Upper lobe of left lung (tissue), 6 donors: ENCODE data around the gene GLT8D2. TPM values are rescaled to one million over a fixed set of nuclear protein-coding genes. Genes with fewer than 3 reads are reported as not detected.

Experiments
- ATAC-seq, 2 donors: fragments of 200-7000 bp; cut with Tn5 transposase; one replicate each; pipeline ENCODE4 v1.9.1; 2022; ENCODE audit warnings: mild to moderate bottlenecking in 2 of 2, moderate library complexity in 2 of 2; ENCODE audit not compliant: low FRiP score in 2 of 2
- DNase-seq, 2 donors: peaks; one replicate each; pipeline ENCODE4 v3.0.0-alpha.2; 2019 to 2020
- H3K27ac ChIP-seq, 4 donors: fragments of 200-600 bp; sonication (generic); one replicate each; pipeline ENCODE4 v1.5.1; 2016 to 2019
- H3K27me3 ChIP-seq, 4 donors: fragments of 200-600 bp; sonication (generic); one replicate each; pipeline ENCODE4 v1.5.1; 2017 to 2019
- H3K36me3 ChIP-seq, 4 donors: fragments of 200-600 bp; sonication (generic); one replicate each; pipeline ENCODE4 v1.5.1; 2016 to 2019
- H3K4me1 ChIP-seq, 4 donors: fragments of 200-600 bp; sonication (generic); one replicate each; pipeline ENCODE4 v1.5.1; 2018 to 2019
- H3K4me3 ChIP-seq, 4 donors: fragments of 200-600 bp; sonication (generic); one replicate each; pipeline ENCODE4 v1.5.1; 2017 to 2019; ENCODE audit warnings: mild to moderate bottlenecking in 2 of 4, moderate library complexity in 1 of 4
- H3K9me3 ChIP-seq, 4 donors: fragments of 200-600 bp; sonication (generic); one replicate each; pipeline ENCODE4 v1.5.1; 2018 to 2019
- CTCF ChIP-seq, 6 experiments: fragments of 450-650 bp in 4 of 6; fragments of 200-600 bp in 2 of 6; sonication (generic) in 2 of 6; IDR thresholded peaks; one replicate each; pipeline ENCODE4 v1.5.1; 2016 to 2019; ENCODE audit warnings: antibody characterized with exemption in 6 of 6
- EP300 ChIP-seq, 4 donors: sonication (generic); formaldehyde crosslinking; IDR thresholded peaks; one replicate each; pipeline ENCODE4 v1.5.1; 2017; ENCODE audit warnings: antibody characterized with exemption in 4 of 4, control low read depth in 2 of 4
- POLR2A ChIP-seq, 4 donors: fragments of 450-650 bp; IDR thresholded peaks; one replicate each; pipeline ENCODE4 v1.5.1; 2016 to 2017; ENCODE audit warnings: antibody characterized with exemption in 4 of 4, mild to moderate bottlenecking in 2 of 4
- POLR2AphosphoS5 ChIP-seq, 2 donors: sonication (generic); formaldehyde crosslinking; IDR thresholded peaks; one replicate each; pipeline ENCODE4 v1.5.1; 2017; ENCODE audit warnings: antibody characterized with exemption in 2 of 2
- WGBS, 2 donors: methylation state at CpG; one replicate each; pipeline ENCODE4 v1.1.5; 2017 to 2018; 5-methylcytosine and 5-hydroxymethylcytosine counted together
- total RNA-seq, 6 donors: library from RNA; depleted of rRNA in 4 of 6; stranded (reverse); fragments of >200 nt in 4 of 6; gene quantifications; one replicate each; pipeline versions ENCODE4 v1.1.0 to v1.2.1, GENCODE V29; 2016 to 2021
- donor health status: DM: no; HTN: no; CAD: no; lungs with moderate emphysema.
- donor health status: DM: no; HTN: yes; CAD: no; lungs with severe emphysema.

Gene GLT8D2
- total RNA-seq, 6 donors from 2014 or later: 2.4 to 9.5 (median 5.3) TPM; not detected in 1

DNA sequence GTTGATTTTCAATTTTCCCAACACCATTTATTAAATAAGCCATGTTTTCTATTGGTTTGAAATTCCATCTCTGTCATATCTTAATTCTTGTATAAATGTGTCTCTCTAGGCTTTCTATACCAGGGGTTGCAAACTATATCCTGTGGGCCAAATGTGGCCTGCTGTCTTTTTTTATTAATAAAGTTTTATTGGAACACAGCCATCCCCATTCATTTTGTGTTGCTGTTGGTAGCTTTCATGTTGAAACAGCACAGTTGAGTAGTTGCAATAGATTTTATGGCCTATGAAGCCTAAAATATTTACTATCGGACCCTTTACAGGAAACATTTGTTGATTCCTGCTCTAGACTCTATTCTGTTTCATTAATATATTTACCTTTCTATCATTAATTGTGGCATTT, 23.7 kb upstream of the GLT8D2 start:
- Histone ChIP-seq H3K4me1 (peaks cover 0 to 1% (median 0%) of the 10 kb centered on the region in 4 donors), H3K9me3 (no peaks in the 10 kb centered on the region), H3K36me3 (peaks cover 0 to 54% (median 6%) of the 10 kb centered on the region in 4 donors), H3K27me3 (no peaks in the 10 kb centered on the region), H3K4me3 (no peak overlapping the region), H3K27ac (no peak overlapping the region)
- no peak for DNase-seq
- ATAC-seq: no peak
- WGBS, 2 donors: 88% methylated on average over 1 of the region's 1 CpG
- TF ChIP-seq CTCF (IDR thresholded peaks at IDR 0.05) (no peak), POLR2AphosphoS5 (IDR thresholded peaks at IDR 0.05) (no peak), POLR2A (IDR thresholded peaks at IDR 0.05) (no peak), EP300 (IDR thresholded peaks at IDR 0.05) (no peak)

- Histone ChIP-seq H3K4me1 (no peaks in the 10 kb centered on the region), H3K9me3 (no peaks in the 10 kb centered on the region), H3K27ac (no peak overlapping the region), H3K4me3 (no peak overlapping the region), H3K27me3 (no peaks in the 10 kb centered on the region), H3K36me3 (peaks cover 0 to 60% (median 8%) of the 10 kb centered on the region in 4 donors)
- TF ChIP-seq POLR2AphosphoS5 (IDR thresholded peaks at IDR 0.05): no peak
- no peak for TF ChIP-seq POLR2A (IDR thresholded peaks at IDR 0.05)
- no peak for TF ChIP-seq CTCF (IDR thresholded peaks at IDR 0.05)
- TF ChIP-seq EP300 (IDR thresholded peaks at IDR 0.05): no peak
- no peak for ATAC-seq
- DNase-seq: no peak
- WGBS, 2 donors: 97 to 100% methylated on average over 2 of the region's 2 CpGs
Measured at GRCh38 chr12:104072099-104072498, 22.1 kb upstream of the GLT8D2 start.

- H3K9me3 ChIP-seq: no peaks in the 10 kb centered on the region
- peak overlapping the region; percentile 81 to 87 (median 86) for H3K27ac ChIP-seq
- no peak for TF ChIP-seq CTCF (IDR thresholded peaks at IDR 0.05)
- peak in 1 of 4 donors; percentile 29 for TF ChIP-seq POLR2A (IDR thresholded peaks at IDR 0.05)
- peak overlapping the region; percentile 57 to 97 (median 89) for H3K4me3 ChIP-seq
- H3K27me3 ChIP-seq: no peaks in the 10 kb centered on the region
- 0 to 4% methylated on average over 17 to 21 of the region's 41 CpGs for WGBS, 2 donors
- DNase-seq (peak; percentile 32 to 43), ATAC-seq (peak in 1 of 2 donors; percentile 41)
- H3K36me3 ChIP-seq: peaks cover 0 to 28% (median 6%) of the 10 kb centered on the region in 4 donors
- peaks cover 13 to 19% (median 16%) of the 10 kb centered on the region in 4 donors for H3K4me1 ChIP-seq
Measured at GRCh38 chr12:104064842-104065427, 14.9 kb upstream of the GLT8D2 start.

- H3K36me3 ChIP-seq: peaks cover 0 to 21% (median 4%) of the 10 kb centered on the region in 4 donors
- H3K4me3 ChIP-seq: peak within 1 kb of the TSS; percentile 57 to 97 (median 89)
- 0% methylated on average over 48 of the region's 74 CpGs; no CpG with 5 or more reads in 1 of the 2 donors for WGBS, 2 donors
- peaks cover 13 to 19% (median 16%) of the 10 kb centered on the region in 4 donors for H3K4me1 ChIP-seq
- DNase-seq: peak; percentile 92 to 96
- H3K27me3 ChIP-seq: no peaks in the 10 kb centered on the region
- TF ChIP-seq EP300 (IDR thresholded peaks at IDR 0.05) (no peak), POLR2A (IDR thresholded peaks at IDR 0.05) (peak in 3 of 4 donors; percentile 34 to 79 (median 44)), CTCF (IDR thresholded peaks at IDR 0.05) (peak in 3 of 6 experiments; percentile 19 to 26 (median 24)), POLR2AphosphoS5 (IDR thresholded peaks at IDR 0.05) (peak; percentile 76 to 82)
- peak within 1 kb of the TSS; percentile 81 to 87 (median 86) for H3K27ac ChIP-seq
- no peaks in the 10 kb centered on the region for H3K9me3 ChIP-seq
- peak; percentile 99 to 100 for ATAC-seq
Measured at GRCh38 chr12:104064031-104064841, 14.2 kb upstream of the GLT8D2 start, which contains the start of gene HCFC2. HCFC2 (plus strand) TSS chr12:104064531; CDS start chr12:104064561, 30 bp downstream.
